Activated gamma-delta T cell treated with Interleukin-2 at 50 U/mL for 16 hours (primary cell): ENCODE data around the gene NKTR.

Experiments used
- DNase-seq: peaks from one replicate; pipeline ENCODE4 v3.0.0-alpha.2; 2020

The NKTR gene

DNA sequence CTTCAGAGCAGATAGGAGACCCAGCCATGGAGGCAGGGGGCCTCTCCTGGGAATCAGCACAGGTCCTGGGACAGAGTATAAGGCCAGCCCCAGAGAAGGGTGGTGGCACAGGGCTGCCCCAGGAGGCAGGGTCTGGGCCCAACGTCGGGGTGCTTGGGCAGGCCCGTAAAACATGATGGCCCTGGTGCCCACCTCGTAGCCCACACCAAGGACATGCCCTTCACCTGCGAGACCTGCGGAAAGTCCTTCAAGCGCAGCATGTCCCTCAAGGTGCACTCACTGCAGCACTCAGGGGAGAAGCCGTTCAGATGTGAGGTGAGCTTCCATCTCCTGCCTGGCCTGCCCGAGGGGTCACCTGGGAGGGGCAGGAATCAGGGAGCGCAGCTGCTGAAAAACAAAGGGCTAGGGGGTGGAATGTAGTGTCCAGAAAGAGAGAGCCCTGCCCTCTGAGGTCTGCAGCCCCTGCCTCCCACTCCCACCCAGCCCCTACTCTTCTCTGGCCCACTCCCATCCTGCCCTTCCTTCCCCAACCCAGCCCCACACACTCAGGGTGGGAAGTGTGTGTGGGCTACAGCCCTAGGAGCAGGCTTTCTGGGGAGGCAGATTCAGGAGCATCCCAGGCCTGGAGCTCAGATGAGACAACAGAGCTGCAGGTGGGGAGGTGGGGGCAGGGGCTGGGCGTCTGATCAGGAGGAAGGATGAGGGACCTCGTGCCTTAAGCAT, 62.5 kb downstream of the NKTR start:
- DNase-seq: no peak

- DNase-seq: no peak
Observed at GRCh38 chr3:42663581-42664437, 63.3 kb downstream of the NKTR start.

DNA sequence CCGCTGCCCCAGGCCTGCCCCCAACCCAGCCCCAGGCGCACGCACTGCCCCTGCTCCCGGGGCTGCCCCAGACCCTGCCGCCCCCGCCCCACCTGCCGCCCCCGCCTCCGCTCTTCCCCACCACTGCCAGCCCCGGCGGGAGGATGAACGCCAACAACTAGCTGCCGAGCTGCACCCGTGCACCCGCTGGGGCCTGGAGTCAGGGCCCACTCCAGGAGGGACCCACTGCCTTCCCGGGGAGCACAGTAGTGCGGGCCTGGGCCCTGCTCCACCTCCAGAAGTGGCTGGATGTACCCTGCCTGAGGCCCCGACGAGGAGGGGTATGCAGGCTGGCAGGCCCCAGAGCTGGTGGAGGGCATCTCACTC, 63.9 kb downstream of the NKTR start:
- no peak for DNase-seq

- DNase-seq: no peak
Observed at GRCh38 chr3:42665050-42665878, 64.8 kb downstream of the NKTR start.

DNA sequence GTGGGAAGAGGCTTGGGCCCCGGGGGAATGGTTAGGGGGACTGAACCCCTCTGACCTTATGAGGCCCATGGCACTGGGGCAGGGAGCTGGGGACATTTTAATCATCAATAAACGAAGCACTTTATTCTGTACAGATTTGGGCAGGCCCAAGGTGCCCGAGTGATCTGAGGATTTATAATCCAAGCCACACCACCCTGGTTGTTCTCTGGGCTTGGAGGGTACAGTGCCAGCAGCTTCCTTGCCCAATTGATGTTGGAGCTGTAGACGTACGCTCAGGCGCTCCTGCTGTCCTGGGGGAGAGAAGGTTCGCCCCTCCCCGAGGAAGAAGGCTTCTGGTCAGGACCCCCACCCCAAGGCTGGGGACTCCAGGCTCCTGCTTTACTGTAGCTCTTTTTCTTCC, 65.5 kb downstream of the NKTR start:
- DNase-seq: no peak

GRCh38 chr3:42666577-42666998, 66.1 kb downstream of the NKTR start:
- no peak for DNase-seq

- no peak for DNase-seq
Observed at GRCh38 chr3:42667096-42667522, 66.6 kb downstream of the NKTR start.

DNA sequence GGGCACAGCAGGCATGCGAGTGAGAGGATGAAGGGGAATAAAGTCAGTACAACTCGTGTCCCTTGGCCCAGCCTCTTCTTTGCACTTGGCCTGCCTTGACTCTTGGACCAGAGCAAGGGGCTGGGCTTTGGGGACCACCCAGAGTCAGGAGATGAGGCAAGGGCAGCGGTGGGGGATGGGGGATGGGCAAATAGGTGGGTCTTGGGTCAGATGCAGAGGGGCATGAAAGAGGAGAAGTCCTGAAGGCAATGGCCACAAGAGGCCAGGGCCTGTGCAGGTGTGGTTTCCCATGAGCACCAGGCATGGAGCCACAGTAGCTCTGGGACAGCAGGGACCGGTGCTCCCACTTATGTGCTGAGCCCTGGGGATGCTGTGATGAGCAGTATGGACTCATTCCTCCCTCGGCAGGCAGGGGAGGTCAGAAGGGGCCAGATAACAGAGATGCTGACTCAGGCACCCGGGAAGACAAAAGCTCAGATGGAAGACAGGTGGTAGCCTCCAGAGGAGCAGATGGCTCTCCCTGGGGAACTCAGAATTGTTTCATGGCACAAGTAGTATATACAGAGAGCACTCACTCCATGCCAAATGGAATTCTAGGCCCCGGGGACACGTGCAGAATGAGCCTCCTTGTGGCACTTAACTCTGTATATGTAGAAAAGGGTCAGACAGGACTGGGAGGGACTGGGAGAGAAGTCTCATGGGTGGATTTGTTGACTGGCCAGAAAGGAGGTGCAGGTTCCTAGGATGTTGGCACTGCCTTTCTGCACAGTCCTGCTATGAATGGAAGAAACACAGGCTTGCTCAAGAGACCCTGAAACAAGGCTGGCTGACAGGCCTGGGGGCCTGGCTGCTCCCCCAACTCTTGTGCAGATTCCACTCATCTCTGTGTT, 67.3 kb downstream of the NKTR start:
- no peak for DNase-seq

GRCh38 chr3:42668413-42668760, 67.9 kb downstream of the NKTR start:
- no peak for DNase-seq

GRCh38 chr3:42668793-42669217, 68.3 kb downstream of the NKTR start:
- no peak for DNase-seq

- DNase-seq: no peak
Observed at GRCh38 chr3:42670051-42670576, 69.6 kb downstream of the NKTR start.

- DNase-seq: no peak
Observed at GRCh38 chr3:42670670-42671069, 70.2 kb downstream of the NKTR start.

DNA sequence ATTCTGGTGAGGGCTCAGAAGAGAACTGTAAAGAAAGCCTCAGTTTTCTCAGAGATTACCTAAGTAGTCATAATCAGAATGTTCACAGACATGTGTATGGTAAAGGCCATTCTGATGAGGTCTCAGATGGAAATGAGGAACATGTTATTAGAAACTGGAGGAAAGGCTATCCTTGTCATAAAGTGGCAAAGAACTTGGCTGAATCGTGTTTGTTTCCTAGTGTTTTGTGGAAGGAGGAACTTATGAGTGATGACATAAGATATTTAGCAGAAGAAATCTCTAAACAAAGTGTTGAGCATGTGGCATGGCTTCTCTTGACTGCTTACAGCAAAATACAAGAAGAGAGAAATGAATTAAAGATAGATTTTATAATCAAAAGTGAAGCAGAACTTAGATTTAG, 72.0 kb downstream of the NKTR start:
- DNase-seq: no peak

DNA sequence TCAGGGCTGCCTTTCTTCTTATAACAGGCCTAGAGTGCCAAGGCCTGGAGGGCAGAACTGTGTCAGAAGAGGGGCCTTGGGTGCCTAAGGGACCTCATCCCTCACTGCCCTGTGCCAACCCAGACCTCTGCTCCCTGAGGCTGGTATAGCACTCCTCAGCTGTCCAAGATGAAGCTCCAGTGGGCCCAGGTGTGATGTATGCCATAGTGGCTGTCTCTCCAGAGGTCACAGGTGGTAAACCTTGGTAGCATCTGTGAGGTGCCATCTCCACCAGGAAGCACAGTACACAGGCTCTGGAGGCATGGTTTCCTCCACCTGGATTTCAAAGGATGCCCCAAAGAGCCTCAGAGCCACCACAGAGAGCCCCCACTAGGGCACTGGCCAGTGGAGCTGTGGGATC, 72.6 kb downstream of the NKTR start:
- DNase-seq: no peak

DNA sequence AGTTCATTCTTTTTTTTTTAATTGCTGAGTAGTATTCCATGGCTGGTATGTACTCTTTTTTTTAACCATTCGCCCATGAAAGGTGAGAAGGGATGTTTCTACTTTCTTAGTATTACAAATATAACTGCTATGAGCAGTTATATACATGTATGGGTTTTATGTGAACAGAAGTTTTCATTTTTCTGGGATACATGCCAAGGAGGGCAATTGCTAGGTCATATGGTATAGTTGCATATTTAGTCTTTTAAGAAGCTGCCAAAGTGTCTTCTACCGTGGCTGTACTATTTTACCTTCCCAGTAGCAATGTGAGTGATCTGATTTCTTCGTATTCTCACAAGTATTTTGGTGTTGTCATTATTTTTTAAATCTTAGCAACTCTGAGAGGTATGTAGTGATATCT, 73.7 kb downstream of the NKTR start:
- no peak for DNase-seq

DNA sequence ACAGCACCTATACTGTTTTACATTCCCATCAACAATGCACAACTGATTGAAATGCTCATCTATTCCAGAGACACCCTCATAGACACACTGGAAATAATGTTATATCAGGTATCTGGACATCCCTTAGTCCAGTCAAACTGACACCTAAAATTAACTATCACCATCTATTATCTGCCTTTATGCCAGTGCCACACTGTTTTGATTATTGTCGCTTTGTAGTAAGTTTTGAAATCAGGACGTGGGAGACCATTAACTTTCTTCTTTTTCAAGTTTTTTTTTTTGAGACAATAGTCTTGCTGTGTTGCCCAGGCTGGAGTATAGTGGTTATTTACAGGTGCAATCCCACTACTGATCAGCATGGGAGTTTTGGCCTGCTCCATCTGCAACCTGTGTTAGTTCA, 75.4 kb downstream of the NKTR start:
- no peak for DNase-seq

DNA sequence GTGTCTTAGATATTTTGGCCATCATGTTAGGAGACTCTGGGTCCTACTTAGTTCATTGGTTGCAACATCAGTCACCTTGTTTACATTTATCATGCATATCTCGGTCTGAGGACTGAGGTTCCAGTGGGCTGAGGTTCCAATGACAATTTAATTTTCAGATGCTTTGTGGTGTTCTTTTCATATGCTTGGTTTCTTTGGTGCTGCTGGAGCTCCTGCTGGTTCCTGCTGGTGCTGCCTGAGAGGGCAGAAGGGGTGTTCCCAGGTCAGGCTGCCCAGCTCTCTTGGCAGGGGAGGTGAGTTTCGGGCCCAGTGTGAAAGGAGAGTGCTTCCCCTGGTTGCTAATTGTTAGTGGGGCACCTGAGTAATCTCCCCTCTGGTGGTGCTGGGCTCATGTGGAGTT, 78.0 kb downstream of the NKTR start:
- no peak for DNase-seq

GRCh38 chr3:42680271-42680670, 79.8 kb downstream of the NKTR start:
- DNase-seq: no peak

DNA sequence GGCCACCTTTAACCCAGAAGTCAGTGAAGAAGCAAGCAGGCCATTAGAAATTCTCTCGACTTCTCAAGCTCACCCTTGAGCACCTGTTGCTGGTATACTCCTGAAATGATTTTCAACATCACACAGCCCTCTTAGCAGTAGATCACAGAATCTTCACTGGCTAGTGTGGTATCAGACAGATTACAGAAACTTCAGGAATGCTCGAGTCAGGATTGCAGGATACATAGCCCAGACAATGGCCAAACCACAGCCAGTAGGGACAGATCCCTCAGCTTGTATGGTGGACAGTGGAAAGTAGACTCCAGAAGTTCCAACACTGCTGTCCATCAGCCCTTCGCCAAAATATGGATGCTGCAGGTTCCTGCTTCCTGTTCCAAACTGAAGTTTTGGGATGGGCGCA, 80.3 kb downstream of the NKTR start:
- no peak for DNase-seq

- DNase-seq: no peak
Observed at GRCh38 chr3:42681361-42682038, 81.0 kb downstream of the NKTR start.

DNA sequence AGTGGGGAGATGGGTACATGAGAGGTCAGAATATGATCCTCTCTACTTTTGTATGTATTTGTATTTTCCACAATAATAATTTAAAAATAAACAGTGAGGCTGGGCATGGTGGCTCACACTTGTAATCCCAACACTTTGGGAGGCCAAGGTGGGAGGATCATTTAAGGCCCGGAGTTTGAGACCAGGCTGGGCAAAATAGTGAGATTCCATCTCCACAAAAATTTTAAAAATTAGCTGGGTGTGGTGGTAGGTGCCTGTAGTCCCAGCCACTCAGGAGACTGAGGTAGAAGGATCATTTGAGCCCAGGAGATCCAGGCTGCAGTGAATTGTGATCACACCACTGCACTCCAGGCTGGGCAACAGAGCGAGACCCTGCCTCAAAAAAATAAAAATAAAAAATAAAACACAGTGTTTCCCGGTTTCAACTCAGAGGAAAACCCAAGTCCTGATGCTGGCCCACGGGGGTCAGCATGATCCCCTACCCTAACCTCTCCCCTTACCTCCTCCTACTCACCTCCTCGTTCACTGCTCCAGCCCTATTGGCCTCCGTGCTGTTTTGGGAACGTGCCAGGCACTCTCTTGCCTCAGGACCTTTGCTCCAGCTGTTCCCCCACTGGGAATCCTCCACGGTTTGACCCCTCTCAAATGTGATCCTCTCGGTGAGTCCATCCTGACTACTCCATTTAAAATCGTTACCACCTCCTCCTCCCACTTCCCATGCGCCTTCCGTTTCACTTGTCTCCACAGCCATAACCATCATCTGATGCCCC, 82.0 kb downstream of the NKTR start:
- DNase-seq: no peak
